Testis (tissue), 2 donors: ENCODE measurements around the gene ARSJ.

ENCODE experiments used
- POLR2A ChIP-seq: fragments of 450-650 bp; IDR thresholded peaks from one replicate; pipeline ENCODE4 v1.6.1; 2017; ENCODE audit warnings: antibody characterized with exemption, mild to moderate bottlenecking, moderate library complexity
- TF ChIP-seq, protein P1 (sequence below), 3 experiments: fragments of 450-650 bp in 2 of 3; fragments of 200-600 bp in 1 of 3; sonication (generic) in 1 of 3; IDR thresholded peaks; one replicate each; pipeline ENCODE4 v1.5.1; 2016 to 2019; ENCODE audit warnings: antibody characterized with exemption in 3 of 3, mild to moderate bottlenecking in 2 of 3, moderate library complexity in 1 of 3

DNA sequence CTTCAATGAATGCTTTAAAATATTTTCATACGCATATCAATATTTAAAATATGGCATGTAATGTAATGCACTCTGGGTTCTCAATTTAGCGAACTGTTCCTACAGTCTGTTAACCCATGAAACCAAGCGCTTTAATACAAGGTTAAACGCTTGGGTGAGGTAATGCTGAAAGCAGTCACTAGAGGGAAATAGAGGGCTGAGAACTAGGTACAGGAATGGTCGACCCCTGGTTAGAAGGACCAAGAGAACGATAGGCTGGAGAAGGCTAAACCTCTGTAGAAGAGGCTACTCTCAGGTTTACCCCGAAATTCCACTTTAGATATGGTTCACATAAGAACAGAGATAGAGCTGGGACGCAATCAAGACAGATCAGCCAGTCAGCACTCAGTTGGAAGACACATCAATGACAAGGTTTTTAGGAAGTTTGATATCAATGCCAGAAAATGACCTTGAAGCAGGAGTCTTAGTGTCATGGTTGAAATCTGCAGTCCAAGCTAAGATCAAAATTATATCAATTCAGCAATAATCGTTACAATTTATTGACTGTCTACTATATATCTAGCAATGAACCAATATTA is 26.9 kb downstream of the ARSJ start:
- TF ChIP-seq, protein P1, sequence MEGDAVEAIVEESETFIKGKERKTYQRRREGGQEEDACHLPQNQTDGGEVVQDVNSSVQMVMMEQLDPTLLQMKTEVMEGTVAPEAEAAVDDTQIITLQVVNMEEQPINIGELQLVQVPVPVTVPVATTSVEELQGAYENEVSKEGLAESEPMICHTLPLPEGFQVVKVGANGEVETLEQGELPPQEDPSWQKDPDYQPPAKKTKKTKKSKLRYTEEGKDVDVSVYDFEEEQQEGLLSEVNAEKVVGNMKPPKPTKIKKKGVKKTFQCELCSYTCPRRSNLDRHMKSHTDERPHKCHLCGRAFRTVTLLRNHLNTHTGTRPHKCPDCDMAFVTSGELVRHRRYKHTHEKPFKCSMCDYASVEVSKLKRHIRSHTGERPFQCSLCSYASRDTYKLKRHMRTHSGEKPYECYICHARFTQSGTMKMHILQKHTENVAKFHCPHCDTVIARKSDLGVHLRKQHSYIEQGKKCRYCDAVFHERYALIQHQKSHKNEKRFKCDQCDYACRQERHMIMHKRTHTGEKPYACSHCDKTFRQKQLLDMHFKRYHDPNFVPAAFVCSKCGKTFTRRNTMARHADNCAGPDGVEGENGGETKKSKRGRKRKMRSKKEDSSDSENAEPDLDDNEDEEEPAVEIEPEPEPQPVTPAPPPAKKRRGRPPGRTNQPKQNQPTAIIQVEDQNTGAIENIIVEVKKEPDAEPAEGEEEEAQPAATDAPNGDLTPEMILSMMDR (IDR thresholded peaks at IDR 0.05): peak in 2 of 3 experiments; percentile 51 to 62
- no peak for TF ChIP-seq POLR2A
